ENCODE data around the gene TMEM130.
"Not testable (repeated sequence)": the region's sequence is repeated elsewhere in the genome, so short reads cannot be mapped to it uniquely, and the experiment has no call there.

- not testable (repeated sequence) for TF ChIP-seq CTCF (IDR thresholded peaks at IDR 0.05; ENCODE audit: poor library complexity); EZH2 (IDR thresholded peaks at IDR 0.05; ENCODE audit: borderline replicate concordance)
Observed at GRCh38 chr7:98842552-98842951, 27.3 kb downstream of the TMEM130 start.
